WI38 (cell line): ENCODE data around the gene DBF4B.
"Not testable (repeated sequence)": the region's sequence is repeated elsewhere in the genome, so short reads cannot be mapped to it uniquely, and the experiment has no call there.

ENCODE experiments used
- H3K4me3 ChIP-seq: 2 replicates; pipeline ENCODE4 v1.5.1; 2011; ENCODE audit warnings: low read depth, mild to moderate bottlenecking, control low read depth, low read length
- TF ChIP-seq, protein P1 (sequence below): IDR thresholded peaks from 2 replicates; pipeline ENCODE4 v1.5.1; 2012; ENCODE audit warnings: low read depth, mild to moderate bottlenecking, control low read depth, low read length

DBF4B gene

DNA sequence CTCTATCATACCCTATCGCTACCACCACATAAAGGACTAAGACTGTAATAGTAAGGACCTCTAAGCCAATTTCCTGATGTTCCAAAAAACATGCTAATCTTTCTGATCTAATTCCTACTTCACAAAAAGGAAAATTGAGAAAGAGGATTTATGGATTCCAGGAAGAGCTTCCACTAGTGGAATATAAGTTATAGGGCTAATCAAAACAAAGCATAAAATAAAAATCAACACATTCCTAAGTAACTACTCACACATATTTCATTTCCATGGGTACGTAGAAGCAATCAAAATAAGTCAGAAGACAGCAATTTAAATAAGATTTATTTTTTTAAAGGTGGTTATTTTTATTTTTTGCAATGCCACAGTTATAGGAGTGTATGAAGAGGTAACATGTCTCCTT is 31.3 kb upstream of the DBF4B start:
- no peak overlapping the region for H3K4me3 ChIP-seq
- TF ChIP-seq, protein P1, sequence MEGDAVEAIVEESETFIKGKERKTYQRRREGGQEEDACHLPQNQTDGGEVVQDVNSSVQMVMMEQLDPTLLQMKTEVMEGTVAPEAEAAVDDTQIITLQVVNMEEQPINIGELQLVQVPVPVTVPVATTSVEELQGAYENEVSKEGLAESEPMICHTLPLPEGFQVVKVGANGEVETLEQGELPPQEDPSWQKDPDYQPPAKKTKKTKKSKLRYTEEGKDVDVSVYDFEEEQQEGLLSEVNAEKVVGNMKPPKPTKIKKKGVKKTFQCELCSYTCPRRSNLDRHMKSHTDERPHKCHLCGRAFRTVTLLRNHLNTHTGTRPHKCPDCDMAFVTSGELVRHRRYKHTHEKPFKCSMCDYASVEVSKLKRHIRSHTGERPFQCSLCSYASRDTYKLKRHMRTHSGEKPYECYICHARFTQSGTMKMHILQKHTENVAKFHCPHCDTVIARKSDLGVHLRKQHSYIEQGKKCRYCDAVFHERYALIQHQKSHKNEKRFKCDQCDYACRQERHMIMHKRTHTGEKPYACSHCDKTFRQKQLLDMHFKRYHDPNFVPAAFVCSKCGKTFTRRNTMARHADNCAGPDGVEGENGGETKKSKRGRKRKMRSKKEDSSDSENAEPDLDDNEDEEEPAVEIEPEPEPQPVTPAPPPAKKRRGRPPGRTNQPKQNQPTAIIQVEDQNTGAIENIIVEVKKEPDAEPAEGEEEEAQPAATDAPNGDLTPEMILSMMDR = no peak

- H3K4me3 ChIP-seq = not testable (repeated sequence)
Observed at GRCh38 chr17:44683303-44683702, 25.2 kb upstream of the DBF4B start.

GRCh38 chr17:44687756-44688155 is 20.7 kb upstream of the DBF4B start:
- TF ChIP-seq, protein P1 = no peak
- no peak overlapping the region for H3K4me3 ChIP-seq

DNA sequence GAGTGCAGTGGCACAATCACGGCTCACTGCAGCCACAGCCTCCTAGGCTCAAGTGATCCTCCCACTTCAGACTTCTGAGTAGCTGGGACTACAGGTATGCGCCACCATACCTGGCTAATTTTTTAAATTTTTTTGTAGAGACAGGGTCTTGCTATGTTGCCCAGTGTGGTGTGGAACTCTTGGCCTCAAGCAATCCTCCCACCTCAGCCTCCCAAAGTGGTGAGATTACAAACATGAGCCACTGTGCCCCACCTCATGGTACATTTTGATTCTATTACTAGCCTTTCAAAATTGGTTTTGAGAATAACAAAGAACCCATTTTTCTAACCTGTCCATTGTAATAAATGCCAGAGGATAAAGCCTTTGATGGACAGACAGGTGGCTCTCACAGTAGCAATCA is 20.3 kb upstream of the DBF4B start:
- TF ChIP-seq, protein P1 = no peak
- no peak overlapping the region for H3K4me3 ChIP-seq

- peak overlapping the region; percentile 78 for H3K4me3 ChIP-seq
- TF ChIP-seq, protein P1 = no peak
Observed at GRCh38 chr17:44688675-44689476, 19.6 kb upstream of the DBF4B start.

DNA sequence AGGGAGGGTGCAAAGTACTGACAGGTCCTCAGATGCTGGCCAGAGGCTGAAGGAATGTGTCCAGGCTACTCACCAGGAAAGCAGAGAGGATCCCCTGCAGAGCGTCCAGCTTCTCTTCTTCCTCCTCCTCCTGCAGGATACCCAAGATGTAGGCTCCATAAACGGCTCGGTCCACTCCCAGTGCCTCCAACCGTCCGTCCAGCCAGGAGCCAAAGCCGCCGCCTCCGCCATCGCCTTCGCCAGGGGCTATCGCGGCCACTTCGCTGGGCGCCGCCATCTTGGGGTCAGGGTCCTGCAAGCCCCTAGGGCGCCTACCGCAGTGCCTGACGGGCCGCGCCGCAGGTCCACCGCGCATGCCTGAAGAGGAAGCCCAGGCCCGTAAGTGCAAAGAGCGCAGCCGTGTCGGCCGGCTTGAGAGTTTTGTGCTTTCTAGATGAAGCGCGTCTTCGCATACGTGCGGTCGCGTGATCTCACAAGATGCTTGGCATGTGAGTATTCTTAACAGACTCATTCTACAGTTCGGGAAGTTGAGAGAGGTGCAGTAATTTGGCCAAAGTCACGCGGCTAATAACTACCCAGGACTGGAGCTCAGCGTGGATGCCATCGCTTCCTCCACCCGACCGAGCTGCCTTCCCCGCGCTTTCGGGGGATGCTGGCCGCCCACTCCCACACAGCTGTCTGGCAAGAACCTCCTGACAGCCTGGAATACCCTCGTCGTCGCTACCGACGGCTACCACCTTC is 18.8 kb upstream of the DBF4B start, which contains the start of gene CCDC43:
Gene CCDC43 (minus strand): TSS at position 300 of the 741 bp plus-strand sequence. CDS start 23 bp downstream, at position 277.
- peak within 1 kb of the TSS; percentile 78 for H3K4me3 ChIP-seq
- TF ChIP-seq, protein P1 = no peak

DNA sequence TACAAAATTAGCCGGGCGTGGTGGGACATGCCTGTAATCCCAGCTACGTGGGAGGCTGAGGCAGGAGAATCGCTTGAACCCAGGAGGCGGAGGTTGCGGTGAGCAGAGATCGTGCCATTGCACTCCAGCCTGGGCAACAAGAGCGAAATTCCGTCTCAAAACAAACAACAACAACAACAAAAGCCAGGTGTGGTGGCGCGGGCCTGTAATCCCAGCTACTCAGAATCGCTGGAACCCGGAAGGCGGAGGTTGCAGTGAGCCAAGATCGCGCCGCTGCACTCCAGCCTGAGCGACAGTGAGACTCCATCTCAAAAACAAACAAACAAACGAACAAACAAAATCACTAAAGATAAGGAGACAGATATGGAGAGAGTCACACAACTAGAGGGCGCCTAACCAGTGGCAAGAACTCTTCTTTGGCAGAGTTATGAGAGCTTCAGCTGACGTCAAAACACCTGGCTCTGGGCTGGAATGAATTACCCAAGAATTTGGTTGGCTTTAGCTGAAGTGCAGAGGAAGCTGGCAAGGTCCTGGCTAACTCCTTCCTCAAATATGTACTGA is 17.6 kb upstream of the DBF4B start:
- H3K4me3 ChIP-seq = not testable (repeated sequence)

DNA sequence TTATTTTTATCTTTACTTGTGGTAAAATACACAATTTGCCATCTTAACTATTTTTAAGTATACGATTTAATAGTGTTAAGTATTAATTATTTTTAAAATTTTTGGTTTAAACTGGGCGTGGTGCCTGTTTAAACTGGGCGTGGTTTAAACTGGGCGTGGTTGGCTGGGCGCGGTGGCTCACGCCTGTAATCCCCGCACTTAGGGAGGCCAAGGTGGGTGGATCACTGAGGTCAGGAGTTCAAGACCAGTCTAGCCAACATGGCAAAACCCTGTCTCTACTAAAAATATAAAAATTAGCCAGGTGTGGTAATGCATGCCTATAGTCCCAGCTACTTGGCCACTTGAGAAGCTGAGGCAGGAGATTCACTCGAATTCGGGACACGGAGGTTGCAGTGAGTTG is 14.9 kb upstream of the DBF4B start:
- no peak overlapping the region for H3K4me3 ChIP-seq
- TF ChIP-seq, protein P1 = no peak

DNA sequence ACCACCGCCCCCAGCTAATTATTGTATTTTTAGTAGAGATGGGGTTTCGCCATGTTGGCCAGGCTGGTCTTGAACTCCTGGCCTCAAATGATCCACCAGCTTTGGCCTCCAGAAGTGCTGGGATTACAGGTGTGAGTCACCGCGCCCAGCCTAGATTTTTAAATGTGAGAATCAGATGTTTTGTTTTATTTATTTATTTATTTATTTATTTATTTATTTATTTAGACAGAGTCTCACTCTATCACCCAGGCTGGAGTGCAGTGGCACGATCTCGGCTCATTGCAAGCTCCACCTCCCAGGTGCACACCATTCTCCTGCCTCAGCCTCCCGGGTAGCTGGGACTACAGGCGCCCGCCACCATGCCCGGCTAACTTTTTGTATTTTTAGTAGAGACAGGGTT is 8.2 kb upstream of the DBF4B start:
- not testable (repeated sequence) for H3K4me3 ChIP-seq
